Aorta (tissue), 5 donors: ENCODE data around the gene CLDND1. TPM values are rescaled to one million over a fixed set of nuclear protein-coding genes. Genes with fewer than 3 reads are reported as not detected.
A peak's percentile ranks its signal among the peaks of the same experiment; 100 is the strongest.

Experiments used
- ATAC-seq: fragments of 200-7000 bp; cut with Tn5 transposase; one replicate; pipeline ENCODE4 v1.9.1; 2022; ENCODE audit warnings: moderate library complexity; ENCODE audit not compliant: low FRiP score
- DNase-seq, 2 donors: peaks; one replicate each; pipeline ENCODE4 v3.0.0-alpha.2; 2020
- H3K27ac ChIP-seq, 2 donors: one replicate each; pipeline ENCODE4 v1.5.1; 2013; ENCODE audit warnings: low read length in 2 of 2, mild to moderate bottlenecking in 2 of 2, moderate library complexity in 2 of 2, control low read depth in 1 of 2, inconsistent platforms in 1 of 2, low read depth in 1 of 2
- H3K27me3 ChIP-seq, 2 donors: one replicate each; pipeline ENCODE4 v1.6.1; 2013; ENCODE audit warnings: control low read depth in 1 of 2, low read length in 1 of 2, mild to moderate bottlenecking in 1 of 2, moderate library complexity in 1 of 2; ENCODE audit not compliant: insufficient read depth in 2 of 2, control insufficient read depth in 1 of 2
- H3K36me3 ChIP-seq, 2 donors: one replicate each; pipeline ENCODE4 v1.6.1; 2013; ENCODE audit warnings: control low read depth in 1 of 2, low read length in 1 of 2, mild to moderate bottlenecking in 1 of 2; ENCODE audit not compliant: insufficient read depth in 2 of 2, control insufficient read depth in 1 of 2
- H3K4me1 ChIP-seq, 2 donors: one replicate each; pipeline ENCODE4 v1.6.1; 2013; ENCODE audit warnings: low read length in 2 of 2, control low read depth in 1 of 2, mild to moderate bottlenecking in 1 of 2, moderate library complexity in 1 of 2; ENCODE audit not compliant: insufficient read depth in 2 of 2, control insufficient read depth in 1 of 2
- H3K4me3 ChIP-seq, 2 donors: one replicate each; pipeline ENCODE4 v1.5.1; 2013; ENCODE audit warnings: low read length in 2 of 2, control low read depth in 1 of 2, mild to moderate bottlenecking in 1 of 2
- H3K9me3 ChIP-seq: one replicate; pipeline ENCODE4 v1.6.1; 2013; ENCODE audit warnings: mild to moderate bottlenecking, low read length; ENCODE audit not compliant: control insufficient read depth
- WGBS, 2 donors: extraction: QIAGEN DNeasy Blood & Tissue Kit; methylation state at CpG; one replicate each; pipeline ENCODE4 v1.1.7; 2013; 5-methylcytosine and 5-hydroxymethylcytosine counted together
- intact Hi-C, 2 donors: fragments of 100-400 bp; cut with DNase I; formaldehyde crosslinking; loops; one replicate each; pipeline versions ENCODE4 v1.14.2 to v1.15.0; 2022
- long read RNA-seq, 2 donors: library from polyadenylated mRNA; unstranded; transcript quantifications; one replicate each; pipeline ENCODE4 v2.0.0, GENCODE V29; 2020 to 2021
- polyA plus RNA-seq, 2 donors: library from polyadenylated mRNA; stranded (reverse); fragments of 200-250 nt; gene quantifications; one replicate each; pipeline ENCODE4 v1.2.3, GENCODE V29; 2013
- total RNA-seq, 2 donors: library from RNA; stranded (reverse); fragmentation: NEBNext Ultra II Directional; extraction: Animal tissue kit (Norgen Biotek cat#: 25700); gene quantifications; one replicate each; pipeline ENCODE4 v1.2.1, GENCODE V29; 2021
- donor health status: healthy with polysubstance abuse.
- donor health status: Bipolar disorder and iron deficiency.
- donor health status: DM: no; HTN: no; CAD: no.
- donor health status: DM: no; HTN: no; CAD: no.
- donor health status: DM: yes; HTN: yes; CAD: no.

CLDND1 gene
- total RNA-seq (100 to 1,000 TPM; 114 to 132 TPM), polyA plus RNA-seq (100 to 1,000 TPM; 106 to 112 TPM)
- long read RNA-seq, donor 1, transcript CLDND1-201 (5 exons, 2,161 nt): major isoform, 67 of 126 reads
- long read RNA-seq, donor 1, partial matches to known transcripts: 10 of 126 reads
- long read RNA-seq, donor 1, other reads (novel, unspliced or antisense): 36 of 126 reads
- long read RNA-seq, donor 2, transcript CLDND1-201 (5 exons, 2,161 nt): major isoform, 21 of 34 reads
- long read RNA-seq, donor 2, partial matches to known transcripts: 2 of 34 reads
- long read RNA-seq, donor 2, other reads (novel, unspliced or antisense): 5 of 34 reads

- peak within 1 kb of the TSS; percentile 83 to 92 for H3K4me3 ChIP-seq
- H3K27me3 ChIP-seq: no peaks in the 10 kb centered on the region
- peaks cover 1 to 7% of the 10 kb centered on the region in 2 donors for H3K4me1 ChIP-seq
- no peaks in the 10 kb centered on the region for H3K9me3 ChIP-seq
- intact Hi-C loops: no loop called here
- H3K36me3 ChIP-seq: no peaks in the 10 kb centered on the region
- peak; percentile 99 for ATAC-seq
- H3K27ac ChIP-seq: peak within 1 kb of the TSS; percentile 91 to 99
- 0 to 1% methylated on average over 60 to 63 of the region's 63 CpGs for WGBS, 2 donors
- DNase-seq: peak; percentile 99 to 100
Measured at GRCh38 chr3:98522544-98523281, at the start of gene CLDND1. TSS of gene CLDND1 (minus strand) at chr3:98522902. CDS start at chr3:98521424, 1,478 bp downstream.

DNA sequence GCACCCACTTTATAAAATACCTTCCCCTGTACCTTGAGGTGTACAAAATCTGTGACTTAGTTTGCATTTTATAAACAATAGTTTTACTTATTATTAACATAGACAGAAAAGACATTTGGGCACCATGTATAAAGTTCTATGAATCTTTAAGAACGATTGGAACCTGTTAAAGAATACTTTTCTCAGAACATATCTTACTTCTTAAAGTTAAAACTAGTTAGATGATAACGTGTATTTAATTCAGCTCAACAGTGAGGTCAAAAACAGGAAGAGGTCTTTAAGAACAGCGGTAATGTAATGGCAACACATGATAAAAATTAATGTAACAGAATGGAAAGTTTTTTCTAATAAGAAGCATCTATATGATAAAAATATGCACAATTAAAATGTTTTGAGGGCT is 45.7 kb upstream of the CLDND1 start:
- no peaks in the 10 kb centered on the region for H3K4me1 ChIP-seq
- intact Hi-C loops: no loop called here
- 72 to 79% methylated on average over 3 of the region's 3 CpGs for WGBS, 2 donors
- no peak for DNase-seq
- no peaks in the 10 kb centered on the region for H3K9me3 ChIP-seq
- no peak overlapping the region for H3K4me3 ChIP-seq
- H3K36me3 ChIP-seq: no peaks in the 10 kb centered on the region
- H3K27me3 ChIP-seq: no peaks in the 10 kb centered on the region
- ATAC-seq: no peak
- no peak overlapping the region for H3K27ac ChIP-seq

DNA sequence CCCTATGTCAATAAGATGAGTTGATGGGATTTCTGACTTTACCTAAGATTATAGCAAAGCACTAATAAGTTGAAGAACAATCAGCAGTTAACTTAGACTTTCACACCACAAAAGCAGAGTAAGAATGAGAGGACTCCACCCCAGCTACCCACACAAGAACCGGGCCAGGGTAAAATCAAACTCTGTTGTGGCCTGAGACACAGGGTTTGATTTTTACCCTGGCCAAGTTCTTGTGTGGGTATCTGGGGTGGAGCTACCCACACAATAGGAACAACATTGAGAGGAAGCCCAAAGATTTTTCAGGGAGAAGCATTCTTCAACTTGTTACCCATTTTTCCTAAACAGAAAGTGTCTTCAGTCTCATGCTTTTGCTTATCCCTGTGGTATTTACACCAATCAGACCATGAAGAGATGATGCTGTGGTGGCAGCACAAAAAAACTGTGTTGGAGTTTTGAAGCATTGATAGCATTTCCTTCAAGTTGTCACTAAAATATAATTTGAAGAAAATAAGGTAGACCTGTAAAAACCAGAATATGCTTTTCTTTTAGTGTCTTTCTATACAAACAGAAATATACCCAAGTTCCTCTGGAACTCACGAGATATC is 45.1 kb upstream of the CLDND1 start:
- DNase-seq (no peak), ATAC-seq (no peak)
- intact Hi-C loops: no loop called here
- no peaks in the 10 kb centered on the region for H3K36me3 ChIP-seq
- H3K27ac ChIP-seq: no peak overlapping the region
- H3K9me3 ChIP-seq: no peaks in the 10 kb centered on the region
- H3K27me3 ChIP-seq: no peaks in the 10 kb centered on the region
- H3K4me1 ChIP-seq: no peaks in the 10 kb centered on the region
- H3K4me3 ChIP-seq: no peak overlapping the region
- WGBS, 2 donors: 75 to 81% methylated on average over 2 of the region's 2 CpGs

GRCh38 chr3:98565843-98566242 is 43.1 kb upstream of the CLDND1 start:
- intact Hi-C loops: no loop called here
- Histone ChIP-seq H3K9me3 (no peaks in the 10 kb centered on the region), H3K4me1 (no peaks in the 10 kb centered on the region), H3K27ac (no peak overlapping the region), H3K36me3 (no peaks in the 10 kb centered on the region), H3K4me3 (no peak overlapping the region), H3K27me3 (no peaks in the 10 kb centered on the region)
- 63 to 81% methylated on average over 6 of the region's 6 CpGs for WGBS, 2 donors
- DNase-seq (no peak), ATAC-seq (no peak)

- ATAC-seq: no peak
- Histone ChIP-seq H3K4me3 (no peak overlapping the region), H3K27me3 (no peaks in the 10 kb centered on the region), H3K36me3 (no peaks in the 10 kb centered on the region), H3K9me3 (no peaks in the 10 kb centered on the region), H3K27ac (no peak overlapping the region), H3K4me1 (no peaks in the 10 kb centered on the region)
- no peak for DNase-seq
- 27 to 38% methylated on average over 3 of the region's 3 CpGs for WGBS, 2 donors
- intact Hi-C loops: no loop called here
Measured at GRCh38 chr3:98565237-98565643, 42.5 kb upstream of the CLDND1 start.

DNA sequence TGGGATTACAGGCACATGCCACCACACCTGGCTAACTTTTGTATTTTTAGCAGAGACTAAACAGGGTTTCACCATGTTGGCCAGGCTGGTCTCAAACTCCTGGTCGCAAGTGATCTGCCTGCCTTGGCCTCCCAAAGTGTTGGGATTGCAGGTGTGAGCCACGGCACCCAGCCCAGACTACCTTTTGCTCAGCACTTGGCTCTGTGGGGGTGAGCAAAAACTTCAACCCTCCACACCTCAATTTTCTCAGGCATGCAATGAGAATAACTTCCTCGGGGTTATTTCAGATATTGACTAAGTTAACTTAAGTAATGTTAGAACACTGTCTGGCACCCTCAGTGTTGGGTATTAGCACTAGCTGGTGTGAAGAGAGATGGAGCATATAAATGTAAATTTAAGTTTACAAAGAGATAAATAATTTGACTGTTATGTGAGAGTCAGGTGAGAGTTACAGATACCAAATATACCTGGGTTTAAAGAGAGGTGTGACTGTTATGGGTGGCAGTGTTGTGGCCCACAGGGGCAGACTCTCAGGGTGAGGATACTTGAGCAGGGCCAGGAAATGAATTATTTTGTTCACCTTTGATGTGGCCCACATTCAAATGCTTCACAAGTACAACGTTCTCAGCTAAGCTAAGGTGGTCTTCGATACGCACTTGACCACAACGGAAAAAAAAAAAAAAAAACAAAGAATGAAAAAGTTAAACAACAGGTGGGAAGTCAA is 41.7 kb upstream of the CLDND1 start:
- Histone ChIP-seq H3K4me3 (no peak overlapping the region), H3K27ac (no peak overlapping the region), H3K9me3 (no peaks in the 10 kb centered on the region), H3K4me1 (no peaks in the 10 kb centered on the region), H3K27me3 (no peaks in the 10 kb centered on the region), H3K36me3 (no peaks in the 10 kb centered on the region)
- DNase-seq: no peak
- no peak for ATAC-seq
- 83 to 87% methylated on average over 7 of the region's 7 CpGs for whole genome bisulfite sequencing, 2 donors
- intact Hi-C loops: no loop called here

DNA sequence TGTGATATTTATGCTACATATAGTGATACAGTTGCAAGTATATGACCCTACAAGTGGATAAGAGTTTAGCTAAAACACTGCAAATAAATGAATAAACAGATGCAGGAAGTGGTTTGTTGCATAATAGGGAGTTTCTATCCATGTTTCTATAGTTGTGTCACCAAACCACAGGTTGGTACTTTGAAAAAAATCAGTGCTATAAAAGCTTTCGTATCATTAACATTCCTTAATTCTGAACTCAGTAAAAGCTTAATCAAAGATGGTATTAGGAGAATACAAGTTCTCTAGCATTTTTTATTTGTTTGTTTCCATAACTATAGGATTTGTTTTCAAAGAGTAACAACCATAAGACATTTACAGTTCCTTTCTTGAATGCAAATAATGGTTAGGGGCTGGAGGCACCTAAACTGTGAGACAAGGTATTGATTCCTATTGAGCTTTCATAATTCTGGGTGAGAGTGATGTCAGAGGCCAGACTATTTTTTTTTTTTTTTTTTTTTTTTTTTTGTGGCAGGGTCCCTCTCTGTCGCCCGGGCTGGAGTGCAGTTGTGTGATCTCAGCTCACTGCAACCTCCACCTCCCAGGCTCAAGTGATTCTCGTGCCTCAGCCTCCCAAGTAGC is 41.1 kb upstream of the CLDND1 start:
- H3K27ac ChIP-seq: no peak overlapping the region
- H3K27me3 ChIP-seq: no peaks in the 10 kb centered on the region
- ATAC-seq (no peak), DNase-seq (no peak)
- intact Hi-C loops: no loop called here
- no peak overlapping the region for H3K4me3 ChIP-seq
- 74 to 79% methylated on average over 4 of the region's 4 CpGs for WGBS, 2 donors
- no peaks in the 10 kb centered on the region for H3K4me1 ChIP-seq
- H3K9me3 ChIP-seq: no peaks in the 10 kb centered on the region
- H3K36me3 ChIP-seq: no peaks in the 10 kb centered on the region

- no peaks in the 10 kb centered on the region for H3K36me3 ChIP-seq
- no peaks in the 10 kb centered on the region for H3K9me3 ChIP-seq
- intact Hi-C loops: no loop called here
- ATAC-seq (no peak), DNase-seq (no peak)
- H3K4me1 ChIP-seq: no peaks in the 10 kb centered on the region
- no peak overlapping the region for H3K27ac ChIP-seq
- WGBS, 2 donors: 77 to 85% methylated on average over 5 of the region's 5 CpGs
- H3K4me3 ChIP-seq: no peak overlapping the region
- no peaks in the 10 kb centered on the region for H3K27me3 ChIP-seq
Measured at GRCh38 chr3:98561727-98562521, 39.2 kb upstream of the CLDND1 start.
